ENCODE data around the gene CEP131. TPM values are rescaled to one million over a fixed set of nuclear protein-coding genes. Genes with fewer than 3 reads are reported as not detected.

Gene CEP131
- total and polyA plus RNA-seq, 7 donors, result 1.8 to 11.6 (median 5.0) TPM

- WGBS, 2 donors, result 95 to 96% methylated on average over 12 of the region's 12 CpGs
- Histone ChIP-seq H3K27me3 (peaks cover 0 to 9% (median 4%) of the 10 kb centered on the region in 3 donors), H3K9me3 (no peaks in the 10 kb centered on the region), H3K4me3 (no peak overlapping the region), H3K27ac (no peak overlapping the region), H3K36me3 (peaks cover 0 to 5% (median 0%) of the 10 kb centered on the region in 4 donors), H3K4me1 (no peaks in the 10 kb centered on the region)
- no peak for DNase-seq
- TF ChIP-seq CTCF (IDR thresholded peaks at IDR 0.05) (no peak), POLR2A (IDR thresholded peaks at IDR 0.05) (no peak), EP300 (IDR thresholded peaks at IDR 0.05) (no peak), POLR2AphosphoS5 (IDR thresholded peaks at IDR 0.05) (no peak)
- intact Hi-C loops (cut with DNase I), result no loop called here
These were observed 34.3 kb downstream of the CEP131 start for GRCh38 chr17:81188491-81188840.

DNA sequence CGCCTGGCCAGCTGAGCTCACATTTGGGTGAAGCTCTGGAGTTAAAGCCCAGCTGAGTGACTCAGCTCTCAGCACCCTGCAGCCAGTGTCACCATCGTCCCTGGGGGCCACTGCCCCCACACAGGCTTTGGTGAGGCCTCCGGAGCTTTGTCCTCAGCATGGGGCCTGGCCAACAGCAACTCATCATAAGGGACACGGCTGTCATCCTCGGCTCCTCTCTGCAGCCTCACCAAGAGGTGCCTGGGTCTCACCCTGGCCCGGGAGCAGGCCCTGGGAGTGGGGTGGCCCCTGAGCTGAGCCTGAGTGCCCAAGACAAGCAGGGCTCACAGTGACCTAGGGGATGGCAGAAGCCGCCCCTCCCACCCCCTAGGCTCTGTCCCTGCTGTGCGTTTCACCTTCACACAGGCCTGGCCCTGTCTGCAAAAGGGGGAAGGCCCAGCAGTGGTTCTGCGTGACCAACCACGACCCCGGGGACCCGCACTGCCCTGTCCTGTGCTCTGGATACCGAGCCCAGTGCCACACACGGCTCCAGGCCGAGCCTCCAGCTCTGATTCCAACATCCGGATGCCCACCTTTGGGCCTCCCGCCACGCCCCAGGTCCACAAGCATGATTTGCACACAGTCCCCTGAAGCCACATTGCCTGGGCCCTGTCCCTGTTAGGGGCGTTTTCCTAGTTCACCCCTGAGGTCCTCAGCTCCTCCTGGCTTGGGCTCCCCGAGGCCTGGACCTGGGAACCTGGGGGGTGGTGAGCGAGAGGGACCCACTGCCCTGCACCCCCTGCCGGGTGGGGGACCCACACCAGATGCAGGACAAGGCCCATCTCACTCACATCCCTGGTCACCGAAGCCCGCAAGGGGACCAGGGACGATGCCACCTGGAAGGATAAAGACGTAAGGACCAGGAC lies 34.9 kb downstream of the CEP131 start:
- intact Hi-C loops (cut with DNase I), result no loop called here
- Histone ChIP-seq H3K27ac (no peak overlapping the region), H3K9me3 (no peaks in the 10 kb centered on the region), H3K36me3 (peaks cover 0 to 5% (median 0%) of the 10 kb centered on the region in 4 donors), H3K27me3 (peaks cover 0 to 14% (median 9%) of the 10 kb centered on the region in 3 donors), H3K4me1 (no peaks in the 10 kb centered on the region), H3K4me3 (no peak overlapping the region)
- TF ChIP-seq EP300 (IDR thresholded peaks at IDR 0.05), result no peak
- TF ChIP-seq POLR2A (IDR thresholded peaks at IDR 0.05), result no peak
- no peak for TF ChIP-seq POLR2AphosphoS5 (IDR thresholded peaks at IDR 0.05)
- TF ChIP-seq CTCF (IDR thresholded peaks at IDR 0.05), result no peak
- 88 to 90% methylated on average over 26 of the region's 26 CpGs for WGBS, 2 donors
- no peak for DNase-seq

GRCh38 chr17:81187120-81187519 lies 35.6 kb downstream of the CEP131 start:
- WGBS, 2 donors, result 91 to 92% methylated on average over 11 of the region's 11 CpGs
- DNase-seq, result no peak
- Histone ChIP-seq H3K4me1 (no peaks in the 10 kb centered on the region), H3K27me3 (peaks cover 0 to 21% (median 9%) of the 10 kb centered on the region in 3 donors), H3K9me3 (no peaks in the 10 kb centered on the region), H3K27ac (no peak overlapping the region), H3K4me3 (no peak overlapping the region), H3K36me3 (peaks cover 0 to 5% (median 0%) of the 10 kb centered on the region in 4 donors)
- intact Hi-C loops (cut with DNase I), result no loop called here
- no peak for TF ChIP-seq CTCF (IDR thresholded peaks at IDR 0.05)
- TF ChIP-seq EP300 (IDR thresholded peaks at IDR 0.05), result no peak
- no peak for TF ChIP-seq POLR2A (IDR thresholded peaks at IDR 0.05)
- TF ChIP-seq POLR2AphosphoS5 (IDR thresholded peaks at IDR 0.05), result no peak

DNA sequence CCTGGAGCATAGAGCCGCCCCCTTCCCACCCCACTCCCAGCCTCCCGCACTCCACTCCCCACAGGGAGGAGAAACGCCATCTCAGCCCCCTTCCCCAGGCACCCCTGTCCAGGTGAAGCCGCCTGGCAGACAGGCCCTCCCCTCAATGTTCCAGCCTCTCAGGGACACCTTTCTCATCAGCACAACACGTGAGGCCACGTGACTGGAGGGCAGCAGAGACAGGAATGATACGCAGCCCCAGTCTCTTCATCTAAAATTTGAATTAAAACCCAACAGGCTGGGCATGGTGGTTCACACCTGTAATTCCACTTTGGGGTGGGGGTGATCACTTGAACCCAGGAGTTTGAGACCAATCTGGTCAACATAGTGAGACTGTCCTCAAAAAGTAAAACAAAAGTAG lies 36.6 kb downstream of the CEP131 start:
- DNase-seq, result no peak
- H3K4me1 ChIP-seq, result no peaks in the 10 kb centered on the region
- H3K36me3 ChIP-seq, result peaks cover 0 to 5% (median 0%) of the 10 kb centered on the region in 4 donors
- intact Hi-C loops (cut with DNase I), result no loop called here
- no peak overlapping the region for H3K27ac ChIP-seq
- no peak overlapping the region for H3K4me3 ChIP-seq
- no peak for TF ChIP-seq POLR2AphosphoS5 (IDR thresholded peaks at IDR 0.05)
- no peak for TF ChIP-seq POLR2A (IDR thresholded peaks at IDR 0.05)
- no peak for TF ChIP-seq EP300 (IDR thresholded peaks at IDR 0.05)
- TF ChIP-seq CTCF (IDR thresholded peaks at IDR 0.05), result no peak
- H3K27me3 ChIP-seq, result peaks cover 0 to 26% (median 9%) of the 10 kb centered on the region in 3 donors
- WGBS, 2 donors, result 68 to 85% methylated on average over 7 of the region's 7 CpGs
- no peaks in the 10 kb centered on the region for H3K9me3 ChIP-seq

Data from sigmoid colon (tissue), 7 donors.